NT2/D1 (cell line): ENCODE measurements around the gene ITIH5.

Source experiments
- DNase-seq: peaks from one replicate; pipeline ENCODE4 v3.0.0-alpha.2; 2011; ENCODE audit warnings: low read depth, low spot score
- H3K27me3 ChIP-seq: 2 replicates; pipeline ENCODE4 v1.6.0; 2011; ENCODE audit warnings: mild to moderate bottlenecking; ENCODE audit not compliant: insufficient read length, insufficient read depth
- H3K36me3 ChIP-seq: 2 replicates; pipeline ENCODE4 v1.6.1; 2011; ENCODE audit warnings: mild to moderate bottlenecking, low read length, mixed read lengths; ENCODE audit not compliant: insufficient read depth, insufficient read length
- H3K4me1 ChIP-seq: 2 replicates; pipeline ENCODE4 v1.5.1; 2011; ENCODE audit not compliant: insufficient read depth, insufficient read length
- H3K4me3 ChIP-seq: 2 replicates; pipeline ENCODE4 v1.5.1; 2011; ENCODE audit warnings: low read depth; ENCODE audit not compliant: insufficient read length
- H3K9ac ChIP-seq: 2 replicates; pipeline ENCODE4 v1.6.0; 2011; ENCODE audit warnings: low read depth; ENCODE audit not compliant: insufficient read length
- H3K9me3 ChIP-seq: 2 replicates; pipeline ENCODE4 v1.5.1; 2011; ENCODE audit warnings: mild to moderate bottlenecking, low read length; ENCODE audit not compliant: insufficient read depth
- SUZ12 ChIP-seq: IDR thresholded peaks from 2 replicates; pipeline ENCODE4 v1.6.1; 2011; ENCODE audit not compliant: insufficient read length, insufficient read depth; ENCODE audit errors: extremely low read depth
- YY1 ChIP-seq: IDR thresholded peaks from 2 replicates; pipeline ENCODE4 v1.6.1; 2011; ENCODE audit not compliant: insufficient read length, insufficient read depth
- ZNF274 ChIP-seq: IDR thresholded peaks from 2 replicates; pipeline ENCODE4 v1.6.1; 2011; ENCODE audit warnings: mild to moderate bottlenecking, low read depth, low read length

The ITIH5 gene

DNA sequence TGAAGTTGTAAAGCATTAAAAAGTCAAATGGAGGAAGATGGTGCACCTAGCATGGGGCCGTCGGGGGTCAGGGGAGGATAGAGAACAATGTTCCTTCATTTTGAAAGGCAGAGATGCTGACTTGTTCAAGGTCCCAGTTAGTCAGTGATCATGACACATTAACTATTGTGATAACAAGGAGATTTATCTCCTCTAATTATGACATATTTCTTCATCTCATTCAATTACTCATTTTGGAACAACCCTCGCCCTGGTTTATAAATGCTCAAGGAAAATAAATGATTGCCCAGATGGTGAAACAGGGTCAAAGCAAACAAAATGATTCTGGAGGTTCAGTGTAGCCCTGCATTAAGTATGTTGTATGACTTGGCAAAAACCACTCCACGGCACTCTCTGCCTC is 106.2 kb downstream of the ITIH5 start:
- Histone ChIP-seq H3K4me3 (no peak overlapping the region), H3K4me1 (peaks cover 8% of the 10 kb centered on the region), H3K9ac (no peak overlapping the region), H3K9me3 (no peaks in the 10 kb centered on the region), H3K36me3 (no peaks in the 10 kb centered on the region), H3K27me3 (no peaks in the 10 kb centered on the region)
- no peak for DNase-seq
- TF ChIP-seq ZNF274 (no peak), YY1 (no peak), SUZ12 (no peak)

- Histone ChIP-seq H3K4me3 (no peak overlapping the region), H3K9ac (no peak overlapping the region), H3K27me3 (no peaks in the 10 kb centered on the region), H3K4me1 (peaks cover 8% of the 10 kb centered on the region), H3K9me3 (no peaks in the 10 kb centered on the region), H3K36me3 (no peaks in the 10 kb centered on the region)
- no peak for TF ChIP-seq ZNF274
- DNase-seq: no peak
These were observed 107.4 kb downstream of the ITIH5 start for GRCh38 chr10:7559386-7559785.

- TF ChIP-seq YY1 (no peak), SUZ12 (no peak), ZNF274 (no peak)
- H3K4me3 ChIP-seq: no peak overlapping the region
- H3K36me3 ChIP-seq: no peaks in the 10 kb centered on the region
- H3K27me3 ChIP-seq: no peaks in the 10 kb centered on the region
- H3K9me3 ChIP-seq: no peaks in the 10 kb centered on the region
- DNase-seq: no peak
- peaks cover 3% of the 10 kb centered on the region for H3K4me1 ChIP-seq
- no peak overlapping the region for H3K9ac ChIP-seq
These were observed 108.7 kb downstream of the ITIH5 start for GRCh38 chr10:7558036-7558435.

- H3K36me3 ChIP-seq: no peaks in the 10 kb centered on the region
- peaks cover 5% of the 10 kb centered on the region for H3K4me1 ChIP-seq
- H3K4me3 ChIP-seq: no peak overlapping the region
- DNase-seq: no peak
- TF ChIP-seq ZNF274 (no peak), YY1 (no peak), SUZ12 (no peak)
- no peak overlapping the region for H3K9ac ChIP-seq
- H3K27me3 ChIP-seq: peaks cover 3% of the 10 kb centered on the region
- H3K9me3 ChIP-seq: no peaks in the 10 kb centered on the region
These were observed 113.2 kb downstream of the ITIH5 start for GRCh38 chr10:7553531-7553930.

DNA sequence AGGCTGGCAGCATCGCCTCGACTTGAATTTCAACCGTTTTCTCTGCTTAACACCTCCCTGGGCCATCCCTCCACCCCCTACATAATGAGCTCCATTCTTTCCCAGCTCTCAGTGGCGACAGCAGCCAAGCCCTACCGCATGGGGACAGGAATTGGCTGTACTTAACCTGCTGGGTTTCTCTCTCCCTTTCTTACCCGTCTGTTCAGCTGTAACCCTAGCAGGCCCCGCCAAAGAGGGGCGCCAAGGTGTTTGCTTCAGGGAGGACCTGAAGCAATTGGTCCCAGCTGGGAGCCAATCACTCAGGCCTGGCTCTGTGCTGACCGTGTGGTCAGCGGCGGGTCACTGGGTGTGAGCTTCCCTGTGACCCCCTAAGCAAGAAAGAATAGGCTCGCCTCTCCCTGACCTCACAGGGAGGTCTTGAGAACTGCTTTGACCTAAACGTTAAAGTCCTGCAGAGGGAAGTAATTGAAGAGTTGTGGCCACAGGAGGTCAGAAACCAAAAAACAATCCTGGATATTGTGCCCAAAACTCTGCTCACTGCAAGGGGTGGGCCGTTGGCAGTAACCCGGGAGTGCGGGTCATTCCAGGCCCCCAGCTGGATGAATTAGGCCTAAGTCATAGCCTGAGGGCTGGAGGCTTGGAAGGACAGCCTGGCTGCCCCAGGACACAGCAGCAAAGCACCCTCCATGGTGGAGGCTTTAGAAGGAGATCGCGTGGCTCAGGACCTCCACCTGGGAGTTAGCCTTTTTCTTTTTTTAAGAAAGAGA is 114.6 kb downstream of the ITIH5 start:
- Histone ChIP-seq H3K4me1 (peaks cover 5% of the 10 kb centered on the region), H3K9me3 (no peaks in the 10 kb centered on the region), H3K4me3 (no peak overlapping the region), H3K9ac (peak overlapping the region; percentile 26), H3K27me3 (peaks cover 3% of the 10 kb centered on the region), H3K36me3 (no peaks in the 10 kb centered on the region)
- TF ChIP-seq SUZ12 (no peak), ZNF274 (no peak), YY1 (no peak)
- DNase-seq: peak; percentile 55

DNA sequence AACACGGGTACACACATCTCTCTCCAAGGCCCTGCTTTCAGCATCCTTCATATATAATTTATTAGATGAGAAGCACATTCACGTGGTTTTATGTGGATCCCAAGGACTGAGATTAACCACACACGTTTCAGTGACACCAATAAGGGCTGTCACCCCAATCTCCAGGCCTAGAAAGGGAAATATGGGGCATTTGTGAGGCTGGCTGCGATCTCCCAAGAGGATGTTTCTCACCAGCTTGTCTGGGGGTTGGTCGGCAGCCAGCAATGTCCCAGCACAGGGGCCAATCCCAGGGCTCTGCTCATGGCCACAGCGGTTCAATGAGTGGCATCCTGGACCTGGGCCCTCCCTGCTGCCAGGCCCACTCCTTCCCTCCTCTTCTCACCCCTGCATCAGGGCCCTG is 115.5 kb downstream of the ITIH5 start:
- Histone ChIP-seq H3K4me1 (peaks cover 5% of the 10 kb centered on the region), H3K4me3 (peak overlapping the region; percentile 8), H3K9me3 (no peaks in the 10 kb centered on the region), H3K36me3 (no peaks in the 10 kb centered on the region), H3K27me3 (peaks cover 3% of the 10 kb centered on the region), H3K9ac (peak overlapping the region; percentile 36)
- no peak for TF ChIP-seq YY1
- no peak for TF ChIP-seq SUZ12
- no peak for TF ChIP-seq ZNF274
- DNase-seq: no peak

DNA sequence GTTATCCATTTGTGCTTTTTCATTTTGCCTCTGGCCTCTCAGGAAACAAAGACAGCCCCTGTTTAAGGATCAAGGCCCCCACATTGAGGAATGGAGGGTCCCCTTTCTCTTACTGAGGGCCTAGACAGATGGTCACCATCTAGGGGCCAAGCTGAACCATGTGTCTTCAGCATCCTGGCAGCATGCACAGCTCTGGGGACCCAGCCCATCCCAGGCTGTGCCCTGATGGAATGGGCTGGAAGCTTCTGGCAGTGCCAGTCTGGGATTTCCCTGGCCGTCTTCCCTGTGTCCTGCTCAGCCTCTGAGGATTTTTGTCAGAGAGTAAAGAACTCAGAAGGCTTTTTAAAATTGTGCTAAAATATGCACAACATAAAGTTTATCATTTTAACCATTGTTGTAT is 116.8 kb downstream of the ITIH5 start:
- TF ChIP-seq YY1: no peak
- no peak for TF ChIP-seq SUZ12
- no peak for TF ChIP-seq ZNF274
- Histone ChIP-seq H3K9me3 (no peaks in the 10 kb centered on the region), H3K4me3 (no peak overlapping the region), H3K36me3 (no peaks in the 10 kb centered on the region), H3K9ac (no peak overlapping the region), H3K4me1 (peaks cover 5% of the 10 kb centered on the region), H3K27me3 (peaks cover 3% of the 10 kb centered on the region)
- DNase-seq: no peak
